SK-N-SH (cell line): ENCODE measurements around the gene TNFAIP1. TPM values are rescaled to one million over a fixed set of nuclear protein-coding genes. Genes with fewer than 3 reads are reported as not detected.

Experiments used
- CTCF ChIA-PET: fragments of 300-600, 350-600 bp; formaldehyde crosslinking; extraction: SDS; loops from one replicate; lab custom pipeline; 2021; lab: Yijun Ruan, JAX
- POLR2A ChIA-PET: fragments of 350-600 bp; sonication (Branson Sonifier 250); formaldehyde crosslinking; extraction: SDS; loops from one replicate; lab custom pipeline; 2020; ENCODE audit warnings: antibody characterized with exemption, inconsistent platforms; lab: Yijun Ruan, JAX
- DNase-seq: peaks from one replicate; pipeline ENCODE4 v3.0.0; 2012
- H2AFZ ChIP-seq: fragments of 200-600 bp; sonication (generic); 2 replicates; pipeline ENCODE4 v1.8.1; 2016; ENCODE audit warnings: antibody characterized with exemption, mild to moderate bottlenecking, low read depth
- H3F3A ChIP-seq: fragments of 200-600 bp; sonication (generic); replicated peaks from 2 replicates; pipeline ENCODE3; 2016; ENCODE audit warnings: antibody characterized with exemption, mild to moderate bottlenecking; ENCODE audit not compliant: insufficient read depth
- H3K27ac ChIP-seq, 2 experiments: fragments of 200-500 bp in 1 of 2; fragments of 200-600 bp in 1 of 2; sonication (Bioruptor generic) in 1 of 2; sonication (generic), shearing (Covaris generic) in 1 of 2; 2 replicates each; pipeline versions ENCODE4 v1.5.1 to v1.6.1; 2014 to 2016; ENCODE audit warnings: low read depth in 2 of 2, inconsistent platforms in 1 of 2, low read length in 1 of 2, mild to moderate bottlenecking in 1 of 2, mixed read lengths in 1 of 2
- H3K27me3 ChIP-seq: fragments of 200-600 bp; sonication (generic), shearing (Covaris generic); 2 replicates; pipeline ENCODE4 v1.6.1; 2016; ENCODE audit warnings: mixed run types; ENCODE audit not compliant: insufficient read depth
- H3K36me3 ChIP-seq, 2 experiments: fragments of 200-500 bp in 1 of 2; fragments of 200-600 bp in 1 of 2; sonication (Bioruptor generic) in 1 of 2; sonication (generic) in 1 of 2; replicated peaks in 1 of 2; 2 replicates each; pipeline versions ENCODE3 to v1.5.1; 2014 to 2016; ENCODE audit warnings: low read length in 1 of 2, mild to moderate bottlenecking in 1 of 2; ENCODE audit not compliant: insufficient read depth in 2 of 2, control insufficient read depth in 1 of 2
- H3K4me1 ChIP-seq, 2 experiments: fragments of 200-500 bp in 1 of 2; fragments of 200-600 bp in 1 of 2; sonication (Bioruptor generic) in 1 of 2; sonication (generic), shearing (Covaris generic) in 1 of 2; 2 replicates each; pipeline versions ENCODE4 v1.5.1 to v1.6.1; 2014 to 2016; ENCODE audit warnings: low read depth in 1 of 2, low read length in 1 of 2, mixed run types in 1 of 2; ENCODE audit not compliant: insufficient read depth in 2 of 2, control insufficient read depth in 1 of 2
- H3K4me2 ChIP-seq: fragments of 200-600 bp; sonication (generic), shearing (Covaris generic); 2 replicates; pipeline ENCODE4 v1.6.1; 2017; ENCODE audit warnings: mixed run types
- H3K4me3 ChIP-seq, 2 experiments: fragments of 200-500 bp in 1 of 2; fragments of 200-600 bp in 1 of 2; sonication (Bioruptor generic) in 1 of 2; sonication (generic), shearing (Covaris generic) in 1 of 2; 2 replicates each; pipeline versions ENCODE4 v1.5.1 to v1.8.1; 2014 to 2016; ENCODE audit warnings: low read depth in 2 of 2, inconsistent platforms in 1 of 2, low read length in 1 of 2, mild to moderate bottlenecking in 1 of 2, mixed read lengths in 1 of 2, moderate library complexity in 1 of 2
- H3K79me2 ChIP-seq: fragments of 200-600 bp; sonication (generic); 2 replicates; pipeline ENCODE4 v1.8.1; 2017; ENCODE audit warnings: mild to moderate bottlenecking; ENCODE audit not compliant: insufficient read depth
- H3K9ac ChIP-seq: fragments of 200-600 bp; sonication (generic); 2 replicates; pipeline ENCODE4 v1.6.1; 2017; ENCODE audit warnings: mixed run types
- H3K9me2 ChIP-seq: fragments of 200-600 bp; sonication (generic); 2 replicates; pipeline ENCODE4 v1.6.1; 2017; ENCODE audit warnings: mixed run types
- H3K9me3 ChIP-seq: fragments of 200-600 bp; sonication (generic); 2 replicates; pipeline ENCODE4 v1.6.1; 2017; ENCODE audit warnings: mixed run types, mild to moderate bottlenecking, moderate library complexity
- H4K20me1 ChIP-seq: fragments of 200-600 bp; sonication (generic); 2 replicates; pipeline ENCODE4 v1.6.1; 2017; ENCODE audit warnings: mild to moderate bottlenecking, mixed run types; ENCODE audit not compliant: insufficient read depth
- EP300 ChIP-seq, 2 experiments: IDR thresholded peaks; 2 replicates each; pipeline versions ENCODE4 v1.4.0 to v1.6.1; 2012; ENCODE audit warnings: borderline replicate concordance in 1 of 2, low read depth in 1 of 2, low read length in 1 of 2
- EZH2phosphoT487 ChIP-seq: fragments of 200-600 bp; sonication (generic); IDR thresholded peaks from 2 replicates; pipeline ENCODE4 v1.6.1; 2017; ENCODE audit warnings: low read depth, mixed run types, mild to moderate bottlenecking, antibody characterized with exemption, moderate library complexity, borderline replicate concordance
- FOXJ3 ChIP-seq: sonication (generic); formaldehyde crosslinking; IDR thresholded peaks from 2 replicates; pipeline ENCODE4 v1.5.1; 2020; ENCODE audit warnings: mild to moderate bottlenecking, missing genetic modification reagents
- FOXM1 ChIP-seq: IDR thresholded peaks from 2 replicates; pipeline ENCODE4 v1.4.0; 2012; ENCODE audit warnings: low read depth, mild to moderate bottlenecking
- MEF2A ChIP-seq: IDR thresholded peaks from 2 replicates; pipeline ENCODE4 v1.4.0; 2012; ENCODE audit warnings: low read depth, borderline replicate concordance
- MXI1 ChIP-seq: IDR thresholded peaks from 2 replicates; pipeline ENCODE4 v1.6.1; 2012; ENCODE audit warnings: mild to moderate bottlenecking, low read depth, low read length, improper control_type of control experiment
- NRF1 ChIP-seq: IDR thresholded peaks from 2 replicates; pipeline ENCODE4 v1.6.1; 2012; ENCODE audit warnings: low read depth, mild to moderate bottlenecking, low read length
- TCF12 ChIP-seq: IDR thresholded peaks from 2 replicates; pipeline ENCODE4 v1.4.0; 2012
- WGBS: methylation state at CpG from one replicate; pipeline ENCODE4 v1.1.6; 2017; ENCODE audit warnings: low lambda C conversion rate; 5-methylcytosine and 5-hydroxymethylcytosine counted together
- polyA plus RNA-seq, 3 experiments: library from polyadenylated mRNA; depleted of rRNA; stranded (reverse); fragments of >200 nt; gene quantifications; 2 replicates each; pipeline ENCODE4 v1.2.3, GENCODE V29; 2012
- TF ChIP-seq, protein P1 (sequence below): IDR thresholded peaks from 2 replicates; pipeline ENCODE4 v1.4.0; 2012; ENCODE audit warnings: low read depth
- TF ChIP-seq, protein P2 (sequence below): fragments of 200-600 bp; sonication (generic); IDR thresholded peaks from 2 replicates; pipeline ENCODE4 v1.6.1; 2017; ENCODE audit warnings: antibody characterized with exemption, mild to moderate bottlenecking, moderate library complexity
- TF ChIP-seq, protein P3 (sequence below): fragments of 150-350 bp; IDR thresholded peaks from 2 replicates; pipeline ENCODE4 v1.6.1; 2017; ENCODE audit warnings: antibody characterized with exemption, low read length, low read depth, borderline replicate concordance

Gene TNFAIP1
- polyA plus RNA-seq, 1 of the 3 experiments (the other 2 are of a cell fraction), result 52.0 TPM

DNA sequence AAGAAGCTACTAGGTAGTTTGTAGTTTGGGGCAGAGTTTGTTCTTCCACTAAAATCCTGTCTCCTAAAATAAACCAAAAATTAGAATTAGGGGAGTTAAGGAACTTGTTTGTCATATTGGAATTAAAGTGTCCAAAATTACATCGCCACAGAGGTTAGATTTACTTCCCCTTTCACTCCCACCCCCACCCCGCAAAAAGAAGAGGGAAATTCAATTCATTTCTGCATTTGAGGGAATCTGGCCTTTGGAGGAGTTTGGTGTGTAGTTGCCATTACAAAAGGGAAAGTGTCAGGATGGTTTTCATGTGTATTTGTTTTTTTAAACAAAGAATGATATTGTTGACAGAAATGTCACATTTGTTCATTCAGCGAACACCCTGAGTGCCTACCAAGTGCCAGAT, 10.8 kb upstream of the TNFAIP1 start:
- Histone ChIP-seq H3K36me3 (peaks cover 25 to 29% of the 10 kb centered on the region in 2 experiments), H3K4me1 (peaks cover 0 to 8% of the 10 kb centered on the region in 2 experiments; a peak in 1 of 4 replicates), H3K27ac (no peak overlapping the region), H3K9ac (no peak overlapping the region), H3F3A (peaks cover 4% of the 10 kb centered on the region), H3K79me2 (peaks cover 22% of the 10 kb centered on the region), H3K9me3 (no peaks in the 10 kb centered on the region), H2AFZ (no peak overlapping the region), H3K9me2 (no peaks in the 10 kb centered on the region), H3K4me2 (no peak overlapping the region)
- ChIA-PET POLR2A (no interaction called here), CTCF (interaction anchor here (0.7 to 1.9 kb wide), 5 partner anchors 11 to 592 kb away, joined by 3 to 6 read pairs (median 4); partner anchors contain the start of genes IFT20 and TNFAIP1)
- WGBS, result 97% methylated on average over 3 of the region's 3 CpGs
- TF ChIP-seq MEF2A, result no peak
- TF ChIP-seq EP300 (IDR thresholded peaks at IDR 0.05; ENCODE audit: borderline replicate concordance in 1 of 2, low read depth in 1 of 2, low read length in 1 of 2), result no peak
- TF ChIP-seq, protein P1, sequence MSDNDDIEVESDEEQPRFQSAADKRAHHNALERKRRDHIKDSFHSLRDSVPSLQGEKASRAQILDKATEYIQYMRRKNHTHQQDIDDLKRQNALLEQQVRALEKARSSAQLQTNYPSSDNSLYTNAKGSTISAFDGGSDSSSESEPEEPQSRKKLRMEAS, result no peak
- TF ChIP-seq, protein P2, sequence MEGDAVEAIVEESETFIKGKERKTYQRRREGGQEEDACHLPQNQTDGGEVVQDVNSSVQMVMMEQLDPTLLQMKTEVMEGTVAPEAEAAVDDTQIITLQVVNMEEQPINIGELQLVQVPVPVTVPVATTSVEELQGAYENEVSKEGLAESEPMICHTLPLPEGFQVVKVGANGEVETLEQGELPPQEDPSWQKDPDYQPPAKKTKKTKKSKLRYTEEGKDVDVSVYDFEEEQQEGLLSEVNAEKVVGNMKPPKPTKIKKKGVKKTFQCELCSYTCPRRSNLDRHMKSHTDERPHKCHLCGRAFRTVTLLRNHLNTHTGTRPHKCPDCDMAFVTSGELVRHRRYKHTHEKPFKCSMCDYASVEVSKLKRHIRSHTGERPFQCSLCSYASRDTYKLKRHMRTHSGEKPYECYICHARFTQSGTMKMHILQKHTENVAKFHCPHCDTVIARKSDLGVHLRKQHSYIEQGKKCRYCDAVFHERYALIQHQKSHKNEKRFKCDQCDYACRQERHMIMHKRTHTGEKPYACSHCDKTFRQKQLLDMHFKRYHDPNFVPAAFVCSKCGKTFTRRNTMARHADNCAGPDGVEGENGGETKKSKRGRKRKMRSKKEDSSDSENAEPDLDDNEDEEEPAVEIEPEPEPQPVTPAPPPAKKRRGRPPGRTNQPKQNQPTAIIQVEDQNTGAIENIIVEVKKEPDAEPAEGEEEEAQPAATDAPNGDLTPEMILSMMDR, result no peak
- TF ChIP-seq, all 33 proteins: peak for 0
- Histone ChIP-seq H3K4me3 (no peak overlapping the region), H4K20me1 (no peaks in the 10 kb centered on the region), H3K27me3 (no peaks in the 10 kb centered on the region)
- DNase-seq, result no peak

DNA sequence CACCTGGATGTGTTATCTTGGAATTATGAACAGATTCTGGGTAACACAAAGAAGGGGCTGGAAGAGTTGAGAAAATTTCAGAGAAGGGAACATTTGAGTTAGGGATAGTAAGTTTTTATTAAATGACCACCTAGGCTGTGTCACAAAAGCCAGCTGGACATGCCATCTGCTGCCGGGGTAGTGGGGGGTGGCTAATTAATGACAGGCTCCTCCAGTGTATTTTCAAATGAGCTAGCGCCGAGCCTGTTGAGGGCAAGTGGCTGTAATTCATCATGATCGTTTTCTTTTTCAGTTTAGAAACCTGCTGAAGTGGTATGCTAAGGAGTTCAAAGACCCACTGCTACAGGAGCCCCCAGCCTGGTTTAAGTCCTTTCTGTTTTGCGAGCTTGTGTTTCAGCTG, 10.3 kb upstream of the TNFAIP1 start:
- Histone ChIP-seq H3K36me3 (peaks cover 25 to 32% of the 10 kb centered on the region in 2 experiments), H3K4me1 (peaks cover 0 to 6% of the 10 kb centered on the region in 2 experiments; a peak in 1 of 4 replicates), H3K27me3 (no peaks in the 10 kb centered on the region), H2AFZ (no peak overlapping the region), H3K79me2 (peaks cover 18% of the 10 kb centered on the region), H3K4me3 (no peak overlapping the region), H4K20me1 (no peaks in the 10 kb centered on the region), H3K9ac (no peak overlapping the region), H3K27ac (no peak overlapping the region; a peak in 1 of 4 replicates), H3K9me2 (no peaks in the 10 kb centered on the region), H3K9me3 (no peaks in the 10 kb centered on the region)
- ChIA-PET CTCF (interaction anchor here (0.9 to 1.9 kb wide), 4 partner anchors 10 to 520 kb away, joined by 3 to 6 read pairs (median 4); partner anchors contain the start of genes IFT20 and TNFAIP1), POLR2A (no interaction called here)
- no peak for DNase-seq
- TF ChIP-seq, protein P3, sequence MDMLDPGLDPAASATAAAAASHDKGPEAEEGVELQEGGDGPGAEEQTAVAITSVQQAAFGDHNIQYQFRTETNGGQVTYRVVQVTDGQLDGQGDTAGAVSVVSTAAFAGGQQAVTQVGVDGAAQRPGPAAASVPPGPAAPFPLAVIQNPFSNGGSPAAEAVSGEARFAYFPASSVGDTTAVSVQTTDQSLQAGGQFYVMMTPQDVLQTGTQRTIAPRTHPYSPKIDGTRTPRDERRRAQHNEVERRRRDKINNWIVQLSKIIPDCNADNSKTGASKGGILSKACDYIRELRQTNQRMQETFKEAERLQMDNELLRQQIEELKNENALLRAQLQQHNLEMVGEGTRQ, result no peak
- TF ChIP-seq MXI1 (no peak), FOXJ3 (CRISPR knock-in tag) (no peak), TCF12 (no peak), EZH2phosphoT487 (no peak), MEF2A (no peak), FOXM1 (no peak), NRF1 (no peak)
- TF ChIP-seq, protein P1, result no peak
- TF ChIP-seq, all 33 proteins: peak for 0
- WGBS, result 67% methylated on average over 5 of the region's 5 CpGs
- Histone ChIP-seq H3K4me2 (no peak overlapping the region), H3F3A (peaks cover 4% of the 10 kb centered on the region)
